GM21786 (cell line): Measurements from ENCODE around the gene EEA1.
"Not testable (repeated sequence)": the region's sequence is repeated elsewhere in the genome, so short reads cannot be mapped to it uniquely, and the experiment has no call there.

Experiments used
- ATAC-seq: cut with Tn5 transposase; IDR thresholded peaks from one replicate; pipeline ENCODE4 v1.9.1; 2021; ENCODE audit not compliant: unreplicated experiment

The EEA1 gene

GRCh38 chr12:92814584-92814983 lies 114.5 kb downstream of the EEA1 start:
- ATAC-seq: no peak

- ATAC-seq: no peak
Observed at GRCh38 chr12:92810370-92810769, 118.7 kb downstream of the EEA1 start.

- no peak for ATAC-seq
Observed at GRCh38 chr12:92803903-92804302, 125.2 kb downstream of the EEA1 start.

GRCh38 chr12:92802906-92803305 lies 126.2 kb downstream of the EEA1 start:
- no peak for ATAC-seq

- ATAC-seq: no peak
Observed at GRCh38 chr12:92796650-92797049, 132.4 kb downstream of the EEA1 start.

- ATAC-seq: no peak
Observed at GRCh38 chr12:92794814-92795213, 134.3 kb downstream of the EEA1 start.

GRCh38 chr12:92794356-92794755 lies 134.7 kb downstream of the EEA1 start:
- ATAC-seq: not testable (repeated sequence)

GRCh38 chr12:92786045-92786444 lies 143.1 kb downstream of the EEA1 start:
- ATAC-seq: no peak

GRCh38 chr12:92785563-92785950 lies 143.5 kb downstream of the EEA1 start:
- no peak for ATAC-seq

- peak; percentile 97 for ATAC-seq
Observed at GRCh38 chr12:92784797-92785562, 144.1 kb downstream of the EEA1 start.

GRCh38 chr12:92784356-92784755 lies 144.7 kb downstream of the EEA1 start:
- no peak for ATAC-seq

GRCh38 chr12:92779902-92780301 lies 149.2 kb downstream of the EEA1 start:
- ATAC-seq: no peak

- ATAC-seq: no peak
Observed at GRCh38 chr12:92778525-92778924, 150.6 kb downstream of the EEA1 start.

GRCh38 chr12:92775416-92775815 lies 153.7 kb downstream of the EEA1 start:
- ATAC-seq: no peak

GRCh38 chr12:92771001-92771400 lies 158.1 kb downstream of the EEA1 start:
- ATAC-seq: no peak

GRCh38 chr12:92769124-92769901 lies 159.8 kb downstream of the EEA1 start:
- ATAC-seq: peak; percentile 90

- no peak for ATAC-seq
Observed at GRCh38 chr12:92765871-92766270, 163.2 kb downstream of the EEA1 start.

- ATAC-seq: no peak
Observed at GRCh38 chr12:92764831-92765230, 164.3 kb downstream of the EEA1 start.

- no peak for ATAC-seq
Observed at GRCh38 chr12:92762773-92763172, 166.3 kb downstream of the EEA1 start.

GRCh38 chr12:92759634-92760268 lies 169.3 kb downstream of the EEA1 start:
- ATAC-seq: no peak

GRCh38 chr12:92757597-92758121 lies 171.4 kb downstream of the EEA1 start:
- no peak for ATAC-seq
